Osteocyte (in vitro differentiated cells): Measurements from ENCODE around the gene STAM2. TPM values are rescaled to one million over a fixed set of nuclear protein-coding genes. Genes with fewer than 3 reads are reported as not detected.
"Not testable (repeated sequence)": the region's sequence is repeated elsewhere in the genome, so short reads cannot be mapped to it uniquely, and the experiment has no call there.

Experiments
- DNase-seq: peaks from one replicate; pipeline ENCODE4 v3.0.0; 2021; ENCODE audit warnings: mixed read lengths; ENCODE audit not compliant: unreplicated experiment; ENCODE audit errors: extremely low spot score
- H3K27ac Mint-ChIP-seq: one replicate; pipeline ENCODE4 v1.8.0; 2021; ENCODE audit warnings: mild to moderate bottlenecking, mixed read lengths; ENCODE audit not compliant: unreplicated experiment
- H3K27me3 Mint-ChIP-seq: one replicate; pipeline ENCODE4 v1.8.0; 2021; ENCODE audit warnings: mixed read lengths; ENCODE audit not compliant: unreplicated experiment
- H3K36me3 Mint-ChIP-seq: one replicate; pipeline ENCODE4 v1.8.0; 2021; ENCODE audit warnings: mixed read lengths; ENCODE audit not compliant: unreplicated experiment
- H3K4me1 Mint-ChIP-seq: one replicate; pipeline ENCODE4 v1.8.0; 2021; ENCODE audit warnings: mixed read lengths; ENCODE audit not compliant: unreplicated experiment
- H3K4me3 Mint-ChIP-seq: one replicate; pipeline ENCODE4 v1.8.0; 2021; ENCODE audit warnings: mild to moderate bottlenecking, moderate library complexity, mixed read lengths; ENCODE audit not compliant: unreplicated experiment
- H3K9me3 Mint-ChIP-seq: one replicate; pipeline ENCODE4 v1.8.0; 2021; ENCODE audit warnings: mixed read lengths; ENCODE audit not compliant: unreplicated experiment
- CTCF ChIP-seq: fragments of 200-600 bp; sonication (generic); IDR thresholded peaks from 2 replicates; pipeline ENCODE4 v1.5.0; 2021; ENCODE audit warnings: antibody characterized with exemption, mild to moderate bottlenecking, moderate library complexity
- total RNA-seq: library from RNA; stranded (reverse); gene quantifications from 2 replicates; pipeline ENCODE4 v1.2.1, GENCODE V29; 2021

The STAM2 gene
- total RNA-seq, 1 donor from 2014 or later, result 43.0 TPM

- no peak for TF ChIP-seq CTCF
- no peak for DNase-seq
- Mint-ChIP-seq H3K4me3 (no peak overlapping the region), H3K36me3 (no peaks in the 10 kb centered on the region), H3K4me1 (peaks cover 1% of the 10 kb centered on the region), H3K27ac (no peak overlapping the region), H3K27me3 (peaks cover 33% of the 10 kb centered on the region), H3K9me3 (no peaks in the 10 kb centered on the region)
Observed at GRCh38 chr2:152092095-152092494, 83.5 kb downstream of the STAM2 start.

DNA sequence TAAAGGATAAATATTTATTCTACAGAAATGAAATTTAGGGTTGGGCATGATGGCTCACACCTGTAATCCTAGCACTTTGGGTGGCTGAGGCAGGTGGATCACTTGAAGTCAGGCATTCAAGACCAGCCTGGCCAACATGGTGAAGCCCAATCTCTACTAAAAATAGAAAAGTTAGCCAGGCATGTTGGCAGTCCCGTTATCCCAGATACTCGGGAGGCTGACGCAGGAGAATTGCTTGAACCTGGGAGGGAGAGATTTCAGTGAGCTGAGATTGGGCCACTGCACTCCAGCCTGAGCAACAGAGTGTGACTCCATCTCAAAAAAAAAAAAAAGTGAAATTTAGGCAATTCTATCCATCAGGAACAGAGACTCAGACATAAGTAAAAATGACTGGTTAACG lies 84.8 kb downstream of the STAM2 start:
- not testable (repeated sequence) for H3K4me3 Mint-ChIP-seq, H3K36me3 Mint-ChIP-seq, H3K4me1 Mint-ChIP-seq, H3K27ac Mint-ChIP-seq, H3K9me3 Mint-ChIP-seq, DNase-seq
- H3K27me3 Mint-ChIP-seq, result peaks cover 34% of the 10 kb centered on the region

DNA sequence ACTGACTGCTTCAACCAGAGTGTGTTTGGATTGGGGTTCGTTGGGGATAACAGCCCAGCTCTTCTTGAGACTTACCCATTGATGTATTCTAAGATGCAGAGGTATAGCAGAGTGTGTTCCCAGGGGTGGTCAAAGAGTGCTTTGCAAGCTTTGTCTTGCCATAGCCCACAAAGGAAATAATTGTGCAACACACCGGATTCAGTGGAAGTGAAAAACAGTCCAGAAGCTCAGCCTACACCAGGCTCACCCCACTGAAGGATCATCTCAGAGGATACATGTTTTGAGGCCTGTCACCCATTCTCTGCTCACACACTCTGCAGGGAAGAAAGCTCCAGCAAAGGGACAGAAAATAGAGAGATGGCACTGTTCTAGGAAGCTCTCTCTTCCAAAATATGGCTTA lies 86.3 kb downstream of the STAM2 start:
- H3K27ac Mint-ChIP-seq, result no peak overlapping the region
- H3K4me1 Mint-ChIP-seq, result no peaks in the 10 kb centered on the region
- TF ChIP-seq CTCF, result no peak
- no peak overlapping the region for H3K4me3 Mint-ChIP-seq
- no peaks in the 10 kb centered on the region for H3K9me3 Mint-ChIP-seq
- DNase-seq, result no peak
- peaks cover 24% of the 10 kb centered on the region for H3K27me3 Mint-ChIP-seq
- H3K36me3 Mint-ChIP-seq, result no peaks in the 10 kb centered on the region

DNA sequence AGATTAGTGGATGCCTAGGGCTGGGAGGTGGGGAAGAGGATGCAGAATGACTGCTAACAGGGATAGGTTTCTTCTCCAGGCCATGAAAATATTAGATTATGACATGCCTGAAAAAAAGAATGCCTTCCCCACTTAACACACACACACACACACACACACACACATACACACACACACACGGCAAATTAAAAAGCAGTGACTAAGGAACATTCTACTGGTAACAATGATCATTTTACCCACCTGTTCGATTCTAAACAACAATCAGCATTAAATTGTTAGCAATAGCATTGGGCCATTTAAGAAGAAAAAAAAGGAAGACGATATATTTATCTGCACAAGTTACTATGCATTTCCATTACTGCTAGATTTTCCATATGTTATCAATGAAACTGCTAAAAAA lies 87.6 kb downstream of the STAM2 start:
- no peak for DNase-seq
- no peak overlapping the region for H3K27ac Mint-ChIP-seq
- no peak for TF ChIP-seq CTCF
- no peak overlapping the region for H3K4me3 Mint-ChIP-seq
- H3K9me3 Mint-ChIP-seq, result no peaks in the 10 kb centered on the region
- peaks cover 15% of the 10 kb centered on the region for H3K27me3 Mint-ChIP-seq
- no peaks in the 10 kb centered on the region for H3K4me1 Mint-ChIP-seq
- H3K36me3 Mint-ChIP-seq, result no peaks in the 10 kb centered on the region

- no peaks in the 10 kb centered on the region for H3K9me3 Mint-ChIP-seq
- H3K27me3 Mint-ChIP-seq, result peaks cover 15% of the 10 kb centered on the region
- DNase-seq, result no peak
- no peak for TF ChIP-seq CTCF
- H3K4me3 Mint-ChIP-seq, result no peak overlapping the region
- H3K4me1 Mint-ChIP-seq, result no peaks in the 10 kb centered on the region
- no peaks in the 10 kb centered on the region for H3K36me3 Mint-ChIP-seq
- no peak overlapping the region for H3K27ac Mint-ChIP-seq
Observed at GRCh38 chr2:152086231-152086630, 89.3 kb downstream of the STAM2 start.

- TF ChIP-seq CTCF, result no peak
- Mint-ChIP-seq H3K27ac (no peak overlapping the region), H3K36me3 (no peaks in the 10 kb centered on the region), H3K9me3 (no peaks in the 10 kb centered on the region), H3K4me1 (no peaks in the 10 kb centered on the region), H3K27me3 (peaks cover 8% of the 10 kb centered on the region), H3K4me3 (no peak overlapping the region)
- no peak for DNase-seq
Observed at GRCh38 chr2:152084076-152084475, 91.5 kb downstream of the STAM2 start.
